Activated CD4-positive, CD25-positive, alpha-beta regulatory T cell treated with anti-CD3 and anti-CD28 coated beads, Interleukin-2, amount 50 U/mL, for 16 hours (primary cell): Measurements from ENCODE around the gene ABHD6.
"Not testable (repeated sequence)": the region's sequence is repeated elsewhere in the genome, so short reads cannot be mapped to it uniquely, and the experiment has no call there.

Source experiments
- DNase-seq: peaks from one replicate; pipeline ENCODE4 v3.0.0-alpha.2; 2020; ENCODE audit warnings: low read depth, low spot score

ABHD6 gene

GRCh38 chr3:58242340-58242739 lies 4.7 kb downstream of the ABHD6 start:
- DNase-seq = no peak

- not testable (repeated sequence) for DNase-seq
Measured at GRCh38 chr3:58242860-58243259, 5.3 kb downstream of the ABHD6 start.

GRCh38 chr3:58243976-58244585 lies 6.5 kb downstream of the ABHD6 start:
- no peak for DNase-seq

DNA sequence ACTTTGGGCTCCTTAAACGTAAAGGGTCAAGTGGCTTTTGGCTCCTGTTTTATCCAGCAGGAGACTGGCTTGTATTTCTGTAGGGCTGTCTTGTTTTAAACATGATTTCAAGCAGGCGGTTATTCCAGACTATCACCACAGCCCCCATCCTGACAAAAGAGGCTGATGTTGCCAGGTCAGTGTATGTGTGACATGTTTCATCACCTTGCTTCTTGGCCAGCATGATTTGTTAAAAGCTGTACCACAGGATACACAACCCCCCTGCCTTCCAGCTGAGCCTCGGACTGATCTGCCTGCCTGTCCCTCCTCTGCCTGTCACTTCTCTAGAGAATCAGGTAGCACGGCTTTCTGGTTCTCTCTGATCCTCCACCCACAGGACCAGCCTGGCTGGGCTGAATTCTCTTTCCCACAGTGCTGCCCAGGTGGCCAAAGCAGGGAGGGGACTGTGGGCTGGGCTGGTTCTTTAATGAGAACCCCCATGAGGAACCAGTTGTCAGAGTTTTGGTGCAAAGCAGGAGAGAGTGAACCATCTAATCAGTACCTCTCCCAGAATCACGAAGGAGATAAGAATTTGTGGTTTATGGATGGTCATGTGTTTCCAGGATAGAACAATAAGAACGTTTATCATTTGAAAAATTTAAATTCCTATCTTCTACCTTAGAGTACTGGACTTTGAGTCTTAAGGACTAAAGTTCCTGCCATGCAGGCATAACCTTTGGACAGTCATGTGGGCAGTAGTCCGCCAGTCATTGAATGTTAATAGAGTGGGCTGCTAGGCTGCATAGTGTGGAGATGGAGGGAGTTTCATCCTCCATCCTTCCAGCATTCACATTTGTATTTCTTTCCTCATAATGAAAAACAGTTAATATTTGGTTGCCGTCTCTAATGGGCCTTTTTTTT lies 8.8 kb downstream of the ABHD6 start:
- DNase-seq = no peak

GRCh38 chr3:58249358-58250092 lies 11.9 kb downstream of the ABHD6 start:
- no peak for DNase-seq

DNA sequence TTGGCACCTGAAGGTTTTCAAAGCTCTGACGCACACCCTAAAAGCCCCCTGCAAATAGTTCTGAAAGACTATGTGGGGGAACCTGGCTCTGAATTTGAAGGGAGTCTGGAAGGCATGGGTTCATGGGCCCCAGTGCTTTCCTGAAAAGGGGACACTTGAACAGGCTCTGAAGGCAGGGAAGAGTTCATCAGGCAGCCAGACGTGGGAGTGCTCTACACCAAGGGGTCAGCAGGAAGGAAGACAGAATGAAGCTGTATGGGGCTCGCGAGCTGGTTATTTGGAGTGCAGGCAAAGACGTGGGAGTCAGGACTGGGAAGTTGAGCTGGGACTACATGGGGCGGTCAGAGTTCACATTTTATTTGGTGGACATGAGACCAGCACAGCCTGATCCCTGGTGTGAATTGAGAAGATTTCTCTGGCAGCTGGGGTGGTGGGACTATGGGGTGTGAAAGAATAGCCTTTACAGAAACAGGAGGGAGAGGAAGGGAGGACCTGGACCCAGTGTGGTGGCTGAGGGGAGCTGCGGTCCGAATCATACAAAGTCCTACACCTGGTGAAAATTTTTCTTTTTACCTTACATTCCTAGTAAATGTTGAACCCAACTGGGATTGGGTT lies 12.6 kb downstream of the ABHD6 start:
- no peak for DNase-seq

GRCh38 chr3:58251631-58252035 lies 14.0 kb downstream of the ABHD6 start:
- no peak for DNase-seq

GRCh38 chr3:58254144-58254543 lies 16.6 kb downstream of the ABHD6 start:
- no peak for DNase-seq

GRCh38 chr3:58256061-58256460 lies 18.5 kb downstream of the ABHD6 start:
- no peak for DNase-seq

GRCh38 chr3:58256511-58256910 lies 18.9 kb downstream of the ABHD6 start:
- no peak for DNase-seq

GRCh38 chr3:58258392-58259055 lies 20.9 kb downstream of the ABHD6 start:
- no peak for DNase-seq

DNA sequence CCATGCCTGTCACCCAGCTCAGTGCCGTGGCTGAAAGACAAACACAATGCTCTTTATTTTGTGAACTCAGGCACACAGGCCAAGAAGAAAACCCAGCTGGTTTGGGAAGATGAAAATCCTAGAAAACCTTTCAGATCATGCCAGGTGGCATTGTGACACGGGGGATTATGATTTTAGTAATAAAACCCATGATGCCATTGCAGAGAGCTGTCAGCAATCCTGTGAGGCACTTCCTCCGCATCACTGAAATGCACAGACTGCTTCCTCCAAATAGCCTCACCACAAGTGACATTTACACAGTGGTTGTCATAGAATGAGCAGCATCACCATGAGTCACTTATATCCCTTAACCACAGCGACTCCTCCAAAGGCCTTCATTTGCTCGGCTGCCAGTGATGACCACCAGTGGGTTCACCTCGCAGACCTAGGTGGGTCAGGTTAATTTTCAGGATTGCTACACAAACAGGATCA lies 22.7 kb downstream of the ABHD6 start:
- no peak for DNase-seq

DNA sequence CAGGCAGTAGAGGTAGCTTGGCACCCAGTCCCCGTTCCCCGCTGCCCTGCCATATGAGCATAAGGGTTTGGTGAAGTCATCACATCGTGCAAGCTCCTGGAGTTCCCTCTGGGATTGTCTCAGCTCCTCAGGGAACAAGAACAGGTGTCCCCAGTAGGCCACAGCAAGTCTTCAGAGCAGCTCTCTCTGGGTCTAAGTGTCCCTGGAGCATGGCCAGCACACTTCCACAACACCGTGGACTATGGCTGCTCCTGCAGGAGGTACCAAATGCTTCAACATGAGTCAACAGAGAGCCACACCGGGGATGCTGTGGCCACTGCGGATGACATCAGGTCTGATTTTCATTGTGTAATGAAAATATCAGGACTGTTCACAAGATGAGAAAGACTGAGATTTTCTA lies 23.1 kb downstream of the ABHD6 start:
- no peak for DNase-seq

DNA sequence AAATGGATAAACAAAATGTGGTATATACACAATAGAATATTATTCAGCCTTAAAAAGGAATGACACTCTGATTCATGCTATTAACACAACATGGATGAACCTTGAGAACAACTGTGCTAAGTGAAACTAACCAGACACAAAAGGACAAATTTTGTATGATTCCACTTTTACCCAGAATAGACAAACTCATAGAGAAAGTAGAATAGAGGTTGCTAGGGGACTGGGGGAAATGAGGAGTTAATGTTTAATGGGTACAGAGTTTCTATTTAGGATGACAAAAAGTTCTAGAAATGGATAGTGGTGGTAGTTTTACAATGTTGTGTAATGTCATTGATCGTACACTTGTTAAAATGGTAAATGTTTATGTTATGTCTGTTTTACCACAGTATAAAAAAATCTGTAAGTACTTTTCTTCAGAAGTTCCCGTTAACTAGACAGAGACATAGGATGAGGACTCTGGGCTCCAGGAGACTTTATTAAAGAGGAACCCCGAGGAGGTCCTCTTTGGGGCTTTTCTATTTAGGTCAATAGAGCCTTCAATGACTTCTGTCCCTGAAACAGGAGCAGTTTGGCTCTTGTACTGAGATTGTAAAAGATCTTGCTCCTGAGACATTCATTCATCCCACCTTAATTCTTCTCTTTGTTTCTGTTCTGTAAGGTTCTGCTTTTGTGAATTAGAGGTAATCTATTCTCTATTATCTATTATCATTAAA lies 24.5 kb downstream of the ABHD6 start:
- DNase-seq = no peak

DNA sequence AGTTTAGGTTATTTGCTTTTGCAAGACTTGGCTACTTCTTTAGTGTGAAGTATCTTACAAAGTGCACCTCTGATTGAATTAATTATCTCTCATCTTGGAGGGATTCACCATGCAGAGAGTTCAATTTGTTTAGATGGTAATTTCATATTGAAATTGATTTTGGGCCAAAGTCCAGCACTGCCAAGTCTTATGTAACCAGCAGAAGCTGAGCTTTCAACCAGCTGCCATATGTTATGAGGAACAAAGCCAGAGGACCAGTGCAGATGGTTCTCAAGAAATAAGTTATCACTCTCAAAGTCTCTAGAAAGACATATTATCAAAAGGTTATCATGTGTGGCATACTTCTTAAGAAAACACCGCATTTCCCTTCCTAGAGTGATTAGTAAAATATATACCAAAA lies 29.0 kb downstream of the ABHD6 start:
- no peak for DNase-seq

DNA sequence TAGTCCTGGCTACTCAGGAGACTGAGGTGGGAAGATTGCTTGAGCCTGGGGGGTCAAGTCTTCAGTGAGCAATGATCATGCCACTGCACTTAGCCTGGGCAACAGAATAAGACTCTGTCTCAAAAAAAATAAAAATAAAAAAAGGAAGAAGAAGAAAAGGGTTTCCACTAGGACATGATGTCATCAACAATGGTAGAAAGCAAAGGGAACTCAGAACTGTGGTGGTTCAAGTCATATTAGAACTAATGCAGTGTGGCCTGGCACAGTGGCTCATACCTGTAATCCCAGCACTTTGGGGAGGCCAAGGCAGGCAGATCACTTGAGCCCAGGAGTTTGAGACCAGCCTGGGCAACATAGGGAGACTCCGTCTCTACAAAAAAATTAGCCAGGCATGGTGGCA lies 30.0 kb downstream of the ABHD6 start:
- DNase-seq = not testable (repeated sequence)

GRCh38 chr3:58269356-58269755 lies 31.8 kb downstream of the ABHD6 start:
- DNase-seq = no peak

GRCh38 chr3:58270485-58270884 lies 32.9 kb downstream of the ABHD6 start:
- DNase-seq = no peak

DNA sequence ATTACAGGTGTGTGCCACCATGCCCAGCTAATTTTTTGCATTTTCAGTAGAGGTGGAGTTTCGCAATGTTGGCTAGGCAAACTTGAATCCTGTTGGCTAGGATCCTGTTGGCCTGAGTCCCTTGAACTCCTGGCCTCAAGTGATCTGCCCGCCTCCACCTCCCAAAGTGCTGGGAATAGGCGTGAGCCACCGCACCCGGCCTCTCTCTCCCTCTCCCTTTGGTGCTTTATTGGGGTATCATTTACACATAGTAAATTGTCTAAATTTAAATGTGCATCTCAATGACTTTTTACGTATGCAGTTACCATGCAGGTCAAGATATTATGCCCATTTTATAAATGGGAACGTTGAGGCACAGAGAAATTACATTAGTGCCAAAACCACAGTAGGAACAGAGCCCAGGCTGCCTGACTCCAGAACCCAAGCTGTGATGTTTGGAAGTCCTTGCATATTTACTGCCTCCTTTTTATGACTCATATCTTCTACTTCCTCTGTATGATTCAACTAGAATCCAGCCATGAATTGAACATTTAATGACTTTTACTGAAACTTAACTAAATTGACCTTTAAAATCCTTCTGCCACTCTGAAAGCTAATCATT lies 34.4 kb downstream of the ABHD6 start:
- no peak for DNase-seq

GRCh38 chr3:58272891-58273290 lies 35.3 kb downstream of the ABHD6 start:
- no peak for DNase-seq
